HepG2 (cell line): Measurements from ENCODE around the gene LDB2. TPM values are rescaled to one million over a fixed set of nuclear protein-coding genes. Genes with fewer than 3 reads are reported as not detected.

Experiments used
- ATAC-seq: fragments of 200-7000 bp; cut with Tn5 transposase; 3 replicates; pipeline ENCODE4 v1.9.1; 2020; ENCODE audit warnings: mild to moderate bottlenecking, moderate library complexity
- BruUV-seq: library from RNA; stranded (reverse); fragments of 400-500 nt; replicated peaks from 2 replicates; lab custom pipeline; 2021; lab: Mats Ljungman, UMichigan
- CTCF ChIA-PET: fragments of 300-600 bp; formaldehyde crosslinking; extraction: SDS; loops from one replicate; lab custom pipeline; 2021; ENCODE audit warnings: low total read pairs, inconsistent platforms, low intra/inter-chr PET ratio; lab: Yijun Ruan, JAX
- POLR2A ChIA-PET: fragments of 350-600 bp; sonication (Branson Sonifier 250); formaldehyde crosslinking; loops from one replicate; lab custom pipeline; 2020; ENCODE audit warnings: antibody characterized with exemption, inconsistent platforms; lab: Yijun Ruan, JAX
- DNase-seq: peaks from one replicate; pipeline ENCODE4 v3.0.0-alpha.2; 2015; ENCODE audit warnings: low spot score
- FAIRE-seq: peaks from 3 replicates; lab custom pipeline; 2011; peaks lifted over from hg19 to GRCh38; lab: Jason Lieb, UNC
- H2AFZ ChIP-seq: one replicate; pipeline ENCODE4 v1.6.1; 2011; ENCODE audit warnings: low read length, inconsistent platforms
- H3K27ac ChIP-seq: fragments of 300-600 bp; 3 replicates; pipeline ENCODE4 v1.8.0; 2011; ENCODE audit warnings: mixed run types, mild to moderate bottlenecking, mixed read lengths, low read length, inconsistent platforms; ENCODE audit not compliant: insufficient read depth; ENCODE audit errors: extremely low read length
- H3K27me3 ChIP-seq, 2 experiments: fragments of 200-600 bp in 1 of 2; 2 replicates in 1 of 2; 3 replicates in 1 of 2; pipeline versions ENCODE4 v1.6.0 to v1.8.0; 2011; ENCODE audit warnings: low read length in 2 of 2, mild to moderate bottlenecking in 2 of 2, moderate library complexity in 2 of 2, inconsistent platforms in 1 of 2; ENCODE audit not compliant: insufficient read depth in 2 of 2, control insufficient read depth in 1 of 2
- H3K36me3 ChIP-seq, 2 experiments: fragments of 200-600 bp in 1 of 2; replicated peaks in 1 of 2; 2 replicates in 1 of 2; 3 replicates in 1 of 2; pipeline versions ENCODE4 v1.5.1 to v1.8.0; 2011; ENCODE audit warnings: low read length in 2 of 2, inconsistent platforms in 1 of 2; ENCODE audit not compliant: insufficient read depth in 2 of 2, control insufficient read depth in 1 of 2
- H3K4me1 ChIP-seq: 2 replicates; pipeline ENCODE4 v1.5.1; 2012; ENCODE audit warnings: low read length, inconsistent platforms; ENCODE audit not compliant: insufficient read depth
- H3K4me2 ChIP-seq: 2 replicates; pipeline ENCODE4 v1.6.0; 2011; ENCODE audit warnings: low read depth, low read length, inconsistent platforms
- H3K4me3 ChIP-seq, 3 experiments: fragments of 200-600 bp in 1 of 3; sonication (generic), shearing (Covaris generic) in 1 of 3; replicated peaks in 1 of 3; 2 replicates each; pipeline ENCODE4 v1.5.1; 2011 to 2016; ENCODE audit warnings: low read length in 3 of 3, inconsistent platforms in 2 of 3, low read depth in 2 of 3, mild to moderate bottlenecking in 2 of 3, control low read depth in 1 of 3, mixed read lengths in 1 of 3; ENCODE audit not compliant: insufficient read depth in 1 of 3
- H3K79me2 ChIP-seq: one replicate; pipeline ENCODE4 v1.6.1; 2011; ENCODE audit warnings: low read length, inconsistent platforms; ENCODE audit not compliant: insufficient read depth
- H3K9ac ChIP-seq: 2 replicates; pipeline ENCODE4 v1.6.0; 2011; ENCODE audit warnings: mild to moderate bottlenecking, low read depth, low read length, inconsistent platforms; ENCODE audit not compliant: insufficient read depth
- H3K9me3 ChIP-seq: 2 replicates; pipeline ENCODE4 v1.5.1; 2012; ENCODE audit warnings: mild to moderate bottlenecking, low read length
- H4K20me1 ChIP-seq: 2 replicates; pipeline ENCODE4 v1.6.0; 2011; ENCODE audit warnings: inconsistent platforms, mild to moderate bottlenecking, low read length, moderate library complexity; ENCODE audit not compliant: insufficient read depth
- KAT7 ChIP-seq: IDR thresholded peaks from 2 replicates; pipeline ENCODE4 v1.6.1; 2018; ENCODE audit warnings: borderline replicate concordance, missing compliant biosample characterization
- NFIC ChIP-seq: IDR thresholded peaks from 2 replicates; pipeline ENCODE4 v1.6.1; 2012; ENCODE audit warnings: mild to moderate bottlenecking, low read length, inconsistent platforms
- NR2F1 ChIP-seq, 2 experiments: fragments of 450-650 bp in 1 of 2; formaldehyde crosslinking in 1 of 2; IDR thresholded peaks; 2 replicates each; pipeline versions ENCODE4 v1.5.0 to v1.6.1; 2016 to 2020; ENCODE audit warnings: mild to moderate bottlenecking in 1 of 2, missing compliant biosample characterization in 1 of 2, missing genetic modification reagents in 1 of 2, moderate library complexity in 1 of 2
- RAD21 ChIP-seq: fragments of 450-650 bp; formaldehyde crosslinking; IDR thresholded peaks from 2 replicates; pipeline ENCODE4 v1.5.0; 2020; ENCODE audit warnings: mild to moderate bottlenecking
- REPIN1 ChIP-seq: sonication (generic); formaldehyde crosslinking; IDR thresholded peaks from 2 replicates; pipeline ENCODE4 v1.8.0; 2022; ENCODE audit warnings: missing genetic modification reagents, low read depth, mild to moderate bottlenecking, borderline replicate concordance
- RORA ChIP-seq: sonication (generic); formaldehyde crosslinking; IDR thresholded peaks from 2 replicates; pipeline ENCODE4 v1.5.0; 2020; ENCODE audit warnings: mild to moderate bottlenecking, missing genetic modification reagents, moderate library complexity
- TAF15 ChIP-seq: fragments of 200-400 bp; formaldehyde crosslinking; IDR thresholded peaks from one replicate; pipeline ENCODE4 v1.6.1; 2018; ENCODE audit warnings: mild to moderate bottlenecking, low read depth, low read length; ENCODE audit not compliant: poor library complexity, severe bottlenecking
- ZFY ChIP-seq: sonication (generic); formaldehyde crosslinking; IDR thresholded peaks from 2 replicates; pipeline ENCODE4 v1.4.0; 2020; ENCODE audit warnings: missing genetic modification reagents
- ZNF331 ChIP-seq: sonication (generic); formaldehyde crosslinking; IDR thresholded peaks from 2 replicates; pipeline ENCODE4 v1.4.0; 2020; ENCODE audit warnings: missing genetic modification reagents
- ZNF337 ChIP-seq: sonication (generic); formaldehyde crosslinking; IDR thresholded peaks from 2 replicates; pipeline ENCODE4 v1.5.1; 2020; ENCODE audit warnings: missing genetic modification reagents, low read depth, mild to moderate bottlenecking, borderline replicate concordance
- ZNF484 ChIP-seq: sonication (generic); formaldehyde crosslinking; IDR thresholded peaks from 2 replicates; pipeline ENCODE4 v1.5.1; 2020; ENCODE audit warnings: mild to moderate bottlenecking, low read depth, missing genetic modification reagents, borderline replicate concordance
- ZNF605 ChIP-seq: sonication (generic); formaldehyde crosslinking; IDR thresholded peaks from 2 replicates; pipeline ENCODE4 v1.8.0; 2022; ENCODE audit warnings: mild to moderate bottlenecking, missing genetic modification reagents
- in situ Hi-C: cut with HindIII; loops from 2 replicates; pipeline ENCODE4 v1.10.0; 2017; ENCODE audit warnings: low pct_unique_long_range_greater_than_20kb; ENCODE audit not compliant: extremely low pct_ligation_motif_present
- intact Hi-C: fragments of 100-400 bp; cut with micrococcal nuclease; formaldehyde crosslinking; loops from one replicate; pipeline ENCODE4 v1.10.0; 2022; ENCODE audit not compliant: unreplicated experiment
- polyA plus RNA-seq, 8 experiments: library from polyadenylated mRNA; depleted of rRNA in 3 of 8; stranded (reverse) in 7 of 8; unstranded in 1 of 8; fragments of >200 nt; fragmentation: Illumina TruSeq in 4 of 8; extraction: Trizol in 4 of 8; gene quantifications; 2 replicates each; pipeline versions ENCODE4 v1.2.1 to v1.2.3, GENCODE V29; 2011 to 2016; ENCODE audit warnings: low read depth in 4 of 8, missing spikeins in 1 of 8, mixed read lengths in 1 of 8; ENCODE audit not compliant: insufficient read depth in 1 of 8
- total RNA-seq, 5 experiments: library from RNA; depleted of rRNA; stranded (reverse); fragments of >200 nt; fragmentation: Illumina TruSeq; extraction: Trizol; gene quantifications; 2 replicates each; pipeline ENCODE4 v1.2.3, GENCODE V29; 2016; ENCODE audit warnings: low read depth in 1 of 5
- TF ChIP-seq, protein P1 (sequence below): sonication (generic); formaldehyde crosslinking; IDR thresholded peaks from 2 replicates; pipeline ENCODE4 v1.5.1; 2020; ENCODE audit warnings: mild to moderate bottlenecking, missing genetic modification reagents, moderate library complexity
- TF ChIP-seq, protein P2 (sequence below): sonication (generic); formaldehyde crosslinking; IDR thresholded peaks from 2 replicates; pipeline ENCODE4 v1.4.0; 2020; ENCODE audit warnings: mild to moderate bottlenecking, missing genetic modification reagents

The LDB2 gene
- total and polyA plus RNA-seq, 2 of the 13 experiments (the other 11 are each of a cell fraction or from before 2014, with no cell fraction given) = not detected

DNA sequence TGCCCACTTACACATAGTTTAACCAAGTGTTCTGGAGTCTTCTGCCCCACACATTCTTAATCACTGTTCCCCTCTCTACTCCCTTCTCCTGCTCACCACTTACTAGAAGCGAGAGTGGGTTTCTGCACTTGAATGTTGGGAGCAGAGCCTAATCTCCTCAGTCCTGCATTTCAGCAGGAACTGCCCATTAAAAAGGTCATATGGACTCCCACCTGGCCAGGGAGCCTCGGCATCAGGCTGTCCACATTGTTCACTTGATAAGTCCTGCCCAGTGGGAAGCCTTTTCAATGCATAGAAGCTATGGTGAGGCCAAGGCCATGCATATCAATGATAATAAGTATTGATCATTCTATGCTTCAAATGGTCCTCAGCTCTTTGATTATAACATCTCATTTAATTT is 144.3 kb downstream of the LDB2 start (continued):
- TF ChIP-seq NR2F1 (CRISPR knock-in tag; IDR thresholded peaks at IDR 0.05) = no peak

GRCh38 chr4:16752150-16752549 is 146.3 kb downstream of the LDB2 start:
- ChIA-PET POLR2A (no interaction called here), CTCF (interaction anchor here (1.2 kb wide), 1 partner anchor 164 kb away, joined by 3 read pairs; no protein-coding TSS in a partner anchor)
- no TSS peak for BruUV-seq
- H3K36me3 ChIP-seq = no peaks in the 10 kb centered on the region
- H3K79me2 ChIP-seq = no peaks in the 10 kb centered on the region
- H3K4me3 ChIP-seq = no peak overlapping the region
- no peaks in the 10 kb centered on the region for H3K4me1 ChIP-seq
- no peak for FAIRE-seq
- peaks cover 0 to 3% of the 10 kb centered on the region in 2 experiments; a peak in 3 of 5 replicates for H3K27me3 ChIP-seq
- no peaks in the 10 kb centered on the region for H4K20me1 ChIP-seq
- no peak overlapping the region for H2AFZ ChIP-seq
- H3K9ac ChIP-seq = no peak overlapping the region
- intact Hi-C loops (no loop called here), in situ Hi-C loops (no loop called here)
- ATAC-seq = no peak
- H3K4me2 ChIP-seq = no peak overlapping the region
- H3K9me3 ChIP-seq = no peaks in the 10 kb centered on the region
- TF ChIP-seq, protein P1, sequence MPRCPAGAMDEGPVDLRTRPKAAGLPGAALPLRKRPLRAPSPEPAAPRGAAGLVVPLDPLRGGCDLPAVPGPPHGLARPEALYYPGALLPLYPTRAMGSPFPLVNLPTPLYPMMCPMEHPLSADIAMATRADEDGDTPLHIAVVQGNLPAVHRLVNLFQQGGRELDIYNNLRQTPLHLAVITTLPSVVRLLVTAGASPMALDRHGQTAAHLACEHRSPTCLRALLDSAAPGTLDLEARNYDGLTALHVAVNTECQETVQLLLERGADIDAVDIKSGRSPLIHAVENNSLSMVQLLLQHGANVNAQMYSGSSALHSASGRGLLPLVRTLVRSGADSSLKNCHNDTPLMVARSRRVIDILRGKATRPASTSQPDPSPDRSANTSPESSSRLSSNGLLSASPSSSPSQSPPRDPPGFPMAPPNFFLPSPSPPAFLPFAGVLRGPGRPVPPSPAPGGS (CRISPR knock-in tag) = no peak
- TF ChIP-seq, protein P2, sequence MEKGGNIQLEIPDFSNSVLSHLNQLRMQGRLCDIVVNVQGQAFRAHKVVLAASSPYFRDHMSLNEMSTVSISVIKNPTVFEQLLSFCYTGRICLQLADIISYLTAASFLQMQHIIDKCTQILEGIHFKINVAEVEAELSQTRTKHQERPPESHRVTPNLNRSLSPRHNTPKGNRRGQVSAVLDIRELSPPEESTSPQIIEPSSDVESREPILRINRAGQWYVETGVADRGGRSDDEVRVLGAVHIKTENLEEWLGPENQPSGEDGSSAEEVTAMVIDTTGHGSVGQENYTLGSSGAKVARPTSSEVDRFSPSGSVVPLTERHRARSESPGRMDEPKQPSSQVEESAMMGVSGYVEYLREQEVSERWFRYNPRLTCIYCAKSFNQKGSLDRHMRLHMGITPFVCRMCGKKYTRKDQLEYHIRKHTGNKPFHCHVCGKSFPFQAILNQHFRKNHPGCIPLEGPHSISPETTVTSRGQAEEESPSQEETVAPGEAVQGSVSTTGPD (CRISPR knock-in tag) = no peak
- TF ChIP-seq ZNF605 (CRISPR knock-in tag) = no peak
- no peak for TF ChIP-seq ZNF331 (CRISPR knock-in tag)
- TF ChIP-seq ZNF484 (CRISPR knock-in tag) = no peak
- no peak for TF ChIP-seq REPIN1
- no peak for TF ChIP-seq NFIC
- TF ChIP-seq KAT7 (CRISPR knock-in tag) = no peak
- no peak for TF ChIP-seq RORA (CRISPR knock-in tag)
- no peak for TF ChIP-seq ZFY (CRISPR knock-in tag)
- TF ChIP-seq RAD21 = no peak
- TF ChIP-seq TAF15 = no peak
- no peak for TF ChIP-seq ZNF337
- no peak overlapping the region for H3K27ac ChIP-seq
- no peak for DNase-seq
